ENCODE data around the gene IQCH.

GRCh38 chr15:67465196-67465952 is 210.8 kb downstream of the IQCH start:
- TF ChIP-seq RAD21 (IDR thresholded peaks at IDR 0.05; ENCODE audit: low read length) (no peak), USF2 (IDR thresholded peaks at IDR 0.05; ENCODE audit: low read depth, low read length) (no peak), CTCF (conservative IDR thresholded peaks at IDR 0.05; ENCODE audit: low read depth, low read length) (no peak), POLR2A (IDR thresholded peaks at IDR 0.05; ENCODE audit: low read depth, low read length) (no peak), RFX5 (IDR thresholded peaks at IDR 0.05; ENCODE audit: low read depth, low read length) (no peak)
